H9 (cell line): ENCODE data around the gene CETP. TPM values are rescaled to one million over a fixed set of nuclear protein-coding genes. Genes with fewer than 3 reads are reported as not detected.

Experiments used
- DNase-seq: peaks from one replicate; pipeline ENCODE4 v3.0.0-alpha.2; 2017
- H2AFZ ChIP-seq: one replicate; pipeline ENCODE4 v1.6.1; 2013; ENCODE audit warnings: mild to moderate bottlenecking, low read length, control low read depth, moderate library complexity
- H2AK5ac ChIP-seq: 2 replicates; pipeline ENCODE4 v1.6.1; 2013; ENCODE audit warnings: low read length, control low read depth, mixed read lengths; ENCODE audit not compliant: insufficient read length
- H2BK120ac ChIP-seq: one replicate; pipeline ENCODE4 v1.6.1; 2013; ENCODE audit warnings: low read depth, mild to moderate bottlenecking, low read length, control low read depth, inconsistent platforms; ENCODE audit not compliant: poor library complexity, severe bottlenecking
- H2BK12ac ChIP-seq: 2 replicates; pipeline ENCODE4 v1.6.1; 2013; ENCODE audit warnings: low read length, control low read depth, mixed read lengths, low read depth; ENCODE audit not compliant: insufficient read length
- H2BK15ac ChIP-seq: 2 replicates; pipeline ENCODE4 v1.6.1; 2013; ENCODE audit warnings: low read depth, low read length, control low read depth
- H2BK20ac ChIP-seq: one replicate; pipeline ENCODE4 v1.6.1; 2013; ENCODE audit warnings: low read depth, mild to moderate bottlenecking, low read length, control low read depth, inconsistent platforms; ENCODE audit not compliant: poor library complexity, severe bottlenecking
- H2BK5ac ChIP-seq: 2 replicates; pipeline ENCODE4 v1.6.1; 2013; ENCODE audit warnings: low read length, control low read depth, mixed read lengths; ENCODE audit not compliant: insufficient read length
- H3K14ac ChIP-seq: 2 replicates; pipeline ENCODE4 v1.6.1; 2013; ENCODE audit warnings: low read length, control low read depth; ENCODE audit not compliant: insufficient read depth
- H3K18ac ChIP-seq: 2 replicates; pipeline ENCODE4 v1.6.1; 2013; ENCODE audit warnings: low read depth, mild to moderate bottlenecking, mixed read lengths, low read length, control low read depth; ENCODE audit not compliant: insufficient read length
- H3K23ac ChIP-seq: 2 replicates; pipeline ENCODE4 v1.6.1; 2013; ENCODE audit warnings: low read length, control low read depth, mixed read lengths, low read depth; ENCODE audit not compliant: insufficient read length
- H3K23me2 ChIP-seq: 2 replicates; pipeline ENCODE4 v1.6.1; 2013; ENCODE audit warnings: low read depth, mild to moderate bottlenecking, mixed read lengths, low read length, control low read depth; ENCODE audit not compliant: insufficient read length, poor library complexity, severe bottlenecking
- H3K27ac ChIP-seq: 2 replicates; pipeline ENCODE4 v1.5.1; 2013; ENCODE audit warnings: low read length, control low read depth, mixed read lengths, low read depth; ENCODE audit not compliant: insufficient read length
- H3K27me3 ChIP-seq: 2 replicates; pipeline ENCODE4 v1.6.1; 2013; ENCODE audit warnings: low read length, control low read depth, inconsistent platforms; ENCODE audit not compliant: insufficient read depth
- H3K4ac ChIP-seq: 2 replicates; pipeline ENCODE4 v1.6.1; 2013; ENCODE audit warnings: low read depth, mild to moderate bottlenecking, control low read depth, inconsistent platforms, low read length, moderate library complexity
- H3K4me1 ChIP-seq: 2 replicates; pipeline ENCODE4 v1.6.1; 2013; ENCODE audit warnings: low read length, control low read depth, inconsistent platforms; ENCODE audit not compliant: insufficient read depth
- H3K4me2 ChIP-seq: 2 replicates; pipeline ENCODE4 v1.6.1; 2013; ENCODE audit warnings: low read length, control low read depth, mixed read lengths; ENCODE audit not compliant: insufficient read length, insufficient read depth
- H3K56ac ChIP-seq: 2 replicates; pipeline ENCODE4 v1.6.1; 2013; ENCODE audit warnings: low read depth, mild to moderate bottlenecking, mixed read lengths, low read length, control low read depth; ENCODE audit not compliant: insufficient read length
- H3K79me1 ChIP-seq: 2 replicates; pipeline ENCODE4 v1.6.1; 2013; ENCODE audit warnings: low read depth, mild to moderate bottlenecking, moderate library complexity, low read length, control low read depth, inconsistent platforms; ENCODE audit not compliant: insufficient read depth, poor library complexity, severe bottlenecking
- H3K79me2 ChIP-seq: 2 replicates; pipeline ENCODE4 v1.6.1; 2013; ENCODE audit warnings: low read length, control low read depth, inconsistent platforms; ENCODE audit not compliant: insufficient read depth
- H3K9ac ChIP-seq: 2 replicates; pipeline ENCODE4 v1.6.1; 2013; ENCODE audit warnings: low read length, control low read depth, mixed read lengths; ENCODE audit not compliant: insufficient read length; ENCODE audit errors: extremely low read depth
- H3K9me3 ChIP-seq: one replicate; pipeline ENCODE4 v1.6.1; 2013; ENCODE audit warnings: low read depth, low read length, inconsistent platforms; ENCODE audit not compliant: control insufficient read depth
- H3T11ph ChIP-seq: one replicate; pipeline ENCODE4 v1.6.1; 2013; ENCODE audit warnings: mild to moderate bottlenecking, low read length, control low read depth, inconsistent platforms
- H4K20me1 ChIP-seq: one replicate; pipeline ENCODE4 v1.6.1; 2013; ENCODE audit not compliant: control insufficient read depth, insufficient read length, insufficient read depth
- H4K5ac ChIP-seq: 2 replicates; pipeline ENCODE4 v1.6.1; 2013; ENCODE audit warnings: low read depth, mild to moderate bottlenecking, mixed read lengths, low read length, control low read depth; ENCODE audit not compliant: insufficient read length
- H4K8ac ChIP-seq: replicated peaks from 2 replicates; pipeline ENCODE4 v1.6.1; 2013; ENCODE audit warnings: low read length, control low read depth, mixed read lengths, low read depth; ENCODE audit not compliant: insufficient read length
- H4K91ac ChIP-seq: 2 replicates; pipeline ENCODE4 v1.6.1; 2013; ENCODE audit warnings: low read depth, mild to moderate bottlenecking, moderate library complexity, mixed read lengths, low read length, control low read depth; ENCODE audit not compliant: insufficient read length
- H3K27ac Mint-ChIP-seq, 3 experiments: 2 replicates in 2 of 3; 3 replicates in 1 of 3; pipeline ENCODE4 v1.8.0; 2020 to 2021; ENCODE audit warnings: mixed read lengths in 3 of 3, mild to moderate bottlenecking in 1 of 3, moderate library complexity in 1 of 3
- H3K27me3 Mint-ChIP-seq: 2 replicates; pipeline ENCODE4 v1.8.0; 2021; ENCODE audit warnings: low read depth, mild to moderate bottlenecking, moderate library complexity, mixed read lengths
- H3K36me3 Mint-ChIP-seq, 3 experiments: 2 replicates in 2 of 3; 3 replicates in 1 of 3; pipeline ENCODE4 v1.8.0; 2020 to 2021; ENCODE audit warnings: low read depth in 3 of 3, mixed read lengths in 3 of 3; ENCODE audit not compliant: insufficient read depth in 1 of 3
- H3K4me1 Mint-ChIP-seq, 2 experiments: 2 replicates each; pipeline ENCODE4 v1.8.0; 2020; ENCODE audit warnings: mixed read lengths in 2 of 2
- H3K4me3 Mint-ChIP-seq, 2 experiments: 2 replicates in 1 of 2; 3 replicates in 1 of 2; pipeline ENCODE4 v1.8.0; 2020 to 2021; ENCODE audit warnings: mild to moderate bottlenecking in 2 of 2, mixed read lengths in 2 of 2, moderate library complexity in 1 of 2
- H3K9me3 Mint-ChIP-seq, 2 experiments: 2 replicates in 1 of 2; 3 replicates in 1 of 2; pipeline ENCODE4 v1.8.0; 2020; ENCODE audit warnings: mild to moderate bottlenecking in 2 of 2, mixed read lengths in 2 of 2, moderate library complexity in 1 of 2
- WGBS: extraction: QIAGEN DNeasy Blood & Tissue Kit; methylation state at CpG from one replicate; pipeline ENCODE4 v1.1.7; 2013; ENCODE audit warnings: missing lambda C conversion rate, low lambda C conversion rate, mixed read lengths; ENCODE audit not compliant: insufficient read length; ENCODE audit errors: extremely low coverage; 5-methylcytosine and 5-hydroxymethylcytosine counted together
- total RNA-seq: library from RNA; stranded (reverse); gene quantifications from 2 replicates; pipeline ENCODE4 v1.2.1, GENCODE V29; 2021
- TF ChIP-seq, protein P1 (sequence below): fragments of 200-600 bp; sonication (generic); conservative IDR thresholded peaks from 3 replicates; pipeline ENCODE4 v1.8.0; 2021; ENCODE audit warnings: antibody characterized with exemption, mild to moderate bottlenecking

CETP gene
- total RNA-seq, 1 experiment from 2014 or later, result not detected

DNA sequence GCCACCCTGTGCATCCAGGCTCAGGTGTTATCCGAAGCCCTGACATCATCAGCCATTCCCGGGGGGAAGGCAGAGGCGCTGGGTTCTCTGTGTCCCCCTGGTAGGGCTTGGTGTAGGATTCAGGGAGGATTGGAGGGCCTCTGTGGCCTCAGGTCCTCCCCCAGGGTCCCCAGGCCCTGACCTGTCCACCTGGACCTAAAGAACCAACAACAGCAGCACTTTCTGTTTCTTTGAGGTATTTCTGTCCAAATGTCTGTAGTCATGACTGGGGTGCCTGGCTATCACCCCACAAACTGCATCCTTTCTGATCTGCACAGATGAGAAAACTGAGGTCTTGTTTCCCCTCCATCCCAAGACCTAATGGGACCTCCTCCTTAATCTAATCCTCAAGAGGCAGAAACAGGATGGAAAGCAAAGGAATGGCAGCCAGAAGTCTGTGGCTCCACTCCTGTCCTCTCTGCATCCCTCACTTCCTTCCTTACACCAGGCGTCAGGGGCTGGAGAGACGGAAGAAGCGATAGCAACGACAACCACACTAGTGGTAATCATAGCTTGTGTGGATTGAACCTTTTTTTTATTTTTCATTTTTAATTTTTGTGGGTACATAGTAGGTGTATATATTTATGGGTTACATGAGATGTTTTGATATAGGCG, 39.4 kb downstream of the CETP start:
- Histone ChIP-seq H3K27me3 (peaks cover 2% of the 10 kb centered on the region; the same call in 1 of the 2 replicates), H3K14ac (no peak overlapping the region), H2BK5ac (no peak overlapping the region), H3K79me1 (no peaks in the 10 kb centered on the region), H3K23ac (no peak overlapping the region), H3K9ac (no peak overlapping the region), H4K5ac (no peak overlapping the region), H3K4ac (no peak overlapping the region), H3T11ph (no peak overlapping the region), H3K4me1 (peaks cover 3% of the 10 kb centered on the region; the same call in 1 of the 2 replicates), H2BK20ac (no peak overlapping the region), H2BK12ac (no peak overlapping the region), H4K20me1 (no peaks in the 10 kb centered on the region), H4K91ac (no peak overlapping the region), H3K23me2 (no peaks in the 10 kb centered on the region), H3K79me2 (no peaks in the 10 kb centered on the region), H4K8ac (no peak overlapping the region), H2BK15ac (no peak overlapping the region), H3K27ac (no peak overlapping the region), H3K9me3 (no peaks in the 10 kb centered on the region), H2AFZ (no peak overlapping the region), H3K4me2 (no peak overlapping the region), H3K18ac (no peak overlapping the region), H3K56ac (no peak overlapping the region), H2BK120ac (no peak overlapping the region), H2AK5ac (no peak overlapping the region)
- no CpG with 5 or more reads among the region's 8 CpGs for WGBS
- DNase-seq, result no peak
- Mint-ChIP-seq H3K36me3 (no peaks in the 10 kb centered on the region), H3K27me3 (no peaks in the 10 kb centered on the region; the same call in none of the 2 replicates), H3K4me3 (no peak overlapping the region), H3K27ac (no peak overlapping the region; a peak in 1 of 7 replicates), H3K4me1 (peaks cover 12 to 14% of the 10 kb centered on the region in 2 experiments), H3K9me3 (peaks cover 0 to 5% of the 10 kb centered on the region in 2 experiments; a peak in 1 of 5 replicates)
- TF ChIP-seq, protein P1, sequence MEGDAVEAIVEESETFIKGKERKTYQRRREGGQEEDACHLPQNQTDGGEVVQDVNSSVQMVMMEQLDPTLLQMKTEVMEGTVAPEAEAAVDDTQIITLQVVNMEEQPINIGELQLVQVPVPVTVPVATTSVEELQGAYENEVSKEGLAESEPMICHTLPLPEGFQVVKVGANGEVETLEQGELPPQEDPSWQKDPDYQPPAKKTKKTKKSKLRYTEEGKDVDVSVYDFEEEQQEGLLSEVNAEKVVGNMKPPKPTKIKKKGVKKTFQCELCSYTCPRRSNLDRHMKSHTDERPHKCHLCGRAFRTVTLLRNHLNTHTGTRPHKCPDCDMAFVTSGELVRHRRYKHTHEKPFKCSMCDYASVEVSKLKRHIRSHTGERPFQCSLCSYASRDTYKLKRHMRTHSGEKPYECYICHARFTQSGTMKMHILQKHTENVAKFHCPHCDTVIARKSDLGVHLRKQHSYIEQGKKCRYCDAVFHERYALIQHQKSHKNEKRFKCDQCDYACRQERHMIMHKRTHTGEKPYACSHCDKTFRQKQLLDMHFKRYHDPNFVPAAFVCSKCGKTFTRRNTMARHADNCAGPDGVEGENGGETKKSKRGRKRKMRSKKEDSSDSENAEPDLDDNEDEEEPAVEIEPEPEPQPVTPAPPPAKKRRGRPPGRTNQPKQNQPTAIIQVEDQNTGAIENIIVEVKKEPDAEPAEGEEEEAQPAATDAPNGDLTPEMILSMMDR, result no peak
